ENCODE data around the gene RNU4-1. TPM values are rescaled to one million over a fixed set of nuclear protein-coding genes. Genes with fewer than 3 reads are reported as not detected.
"Not testable (repeated sequence)": the region's sequence is repeated elsewhere in the genome, so short reads cannot be mapped to it uniquely, and the experiment has no call there.

Gene RNU4-1
- total RNA-seq, 2 donors from 2014 or later, result 4,532 to 5,081 TPM

GRCh38 chr12:120262852-120263747 is 29.9 kb downstream of the RNU4-1 start:
- DNase-seq (ENCODE audit: low spot score), result peak; percentile 83
- intact Hi-C loops (cut with DNase I), result no loop called here

GRCh38 chr12:120261951-120262851 is 30.8 kb downstream of the RNU4-1 start:
- DNase-seq (ENCODE audit: low spot score), result no peak

GRCh38 chr12:120260607-120261006 is 32.4 kb downstream of the RNU4-1 start:
- no peak for DNase-seq (ENCODE audit: low spot score)
- intact Hi-C loops (cut with DNase I), result no loop called here

More at GRCh38 chr12:120261951-120262851, 30.8 kb downstream of the RNU4-1 start:
- intact Hi-C loops (cut with DNase I), result no loop called here

GRCh38 chr12:120259418-120260202 is 33.4 kb downstream of the RNU4-1 start:
- no peak for DNase-seq (ENCODE audit: low spot score)
- intact Hi-C loops (cut with DNase I), result no loop called here

GRCh38 chr12:120258323-120258896 is 34.6 kb downstream of the RNU4-1 start:
- intact Hi-C loops (cut with DNase I), result no loop called here
- no peak for DNase-seq (ENCODE audit: low spot score)

- intact Hi-C loops (cut with DNase I), result no loop called here
- DNase-seq (ENCODE audit: low spot score), result no peak
These were observed 35.8 kb downstream of the RNU4-1 start for GRCh38 chr12:120257041-120257821.

GRCh38 chr12:120254809-120255208 is 38.2 kb downstream of the RNU4-1 start:
- intact Hi-C loops (cut with DNase I), result no loop called here

GRCh38 chr12:120253313-120253712 is 39.7 kb downstream of the RNU4-1 start:
- intact Hi-C loops (cut with DNase I); DNase-seq (ENCODE audit: low spot score): not testable (repeated sequence)

More at GRCh38 chr12:120254809-120255208, 38.2 kb downstream of the RNU4-1 start:
- DNase-seq (ENCODE audit: low spot score), result no peak

- intact Hi-C loops (cut with DNase I), result no loop called here
- DNase-seq (ENCODE audit: low spot score), result no peak
These were observed 40.7 kb downstream of the RNU4-1 start for GRCh38 chr12:120252071-120252906.

GRCh38 chr12:120251364-120252070 is 41.5 kb downstream of the RNU4-1 start:
- intact Hi-C loops (cut with DNase I); DNase-seq (ENCODE audit: low spot score): not testable (repeated sequence)

- DNase-seq (ENCODE audit: low spot score), result peak; percentile 94
- intact Hi-C loops (cut with DNase I), result no loop called here
These were observed 42.9 kb downstream of the RNU4-1 start for GRCh38 chr12:120249875-120250795.

- intact Hi-C loops (cut with DNase I), result no loop called here
- no peak for DNase-seq (ENCODE audit: low spot score)
These were observed 43.7 kb downstream of the RNU4-1 start for GRCh38 chr12:120249266-120249874.

GRCh38 chr12:120247621-120248030 is 45.4 kb downstream of the RNU4-1 start:
- DNase-seq (ENCODE audit: low spot score), result no peak
- intact Hi-C loops (cut with DNase I), result no loop called here

- no peak for DNase-seq (ENCODE audit: low spot score)
These were observed 45.9 kb downstream of the RNU4-1 start for GRCh38 chr12:120247183-120247582.

GRCh38 chr12:120246705-120247104 is 46.3 kb downstream of the RNU4-1 start:
- intact Hi-C loops (cut with DNase I); DNase-seq (ENCODE audit: low spot score): not testable (repeated sequence)

More at GRCh38 chr12:120247183-120247582, 45.9 kb downstream of the RNU4-1 start:
- intact Hi-C loops (cut with DNase I), result no loop called here
